ENCODE results near the gene P2RX3. TPM values are rescaled to one million over a fixed set of nuclear protein-coding genes. Genes with fewer than 3 reads are reported as not detected.

P2RX3 gene
- total RNA-seq, 1 donor, result not detected

DNA sequence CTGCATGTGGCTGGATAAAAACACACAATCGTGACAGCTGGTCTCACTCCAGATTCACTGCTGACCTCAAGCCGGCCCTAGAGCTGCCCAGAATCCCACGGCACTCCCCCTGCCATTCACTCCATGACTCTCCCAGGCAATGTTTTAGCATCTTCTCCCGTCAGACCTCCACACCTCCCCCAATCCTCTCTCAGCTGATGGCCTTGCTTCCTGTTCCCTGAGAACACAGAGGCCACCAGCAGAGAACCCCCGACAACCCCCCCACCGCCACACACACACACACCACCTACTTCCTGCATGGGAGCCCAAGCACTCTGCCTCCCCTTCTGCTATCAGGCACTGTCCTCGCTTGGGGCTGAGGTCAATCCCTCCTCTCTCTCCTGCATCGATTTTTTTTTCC lies 22.7 kb upstream of the P2RX3 start:
- no peaks in the 10 kb centered on the region for H3K27me3 ChIP-seq (ENCODE audit: insufficient read depth, low read length)
- no peaks in the 10 kb centered on the region for H3K9me3 ChIP-seq (ENCODE audit: low read depth, low read length)
- peaks cover 16% of the 10 kb centered on the region for H3K4me1 ChIP-seq (ENCODE audit: insufficient read depth, low read length)
- H3K4me3 ChIP-seq (ENCODE audit: low read length), result no peak overlapping the region

DNA sequence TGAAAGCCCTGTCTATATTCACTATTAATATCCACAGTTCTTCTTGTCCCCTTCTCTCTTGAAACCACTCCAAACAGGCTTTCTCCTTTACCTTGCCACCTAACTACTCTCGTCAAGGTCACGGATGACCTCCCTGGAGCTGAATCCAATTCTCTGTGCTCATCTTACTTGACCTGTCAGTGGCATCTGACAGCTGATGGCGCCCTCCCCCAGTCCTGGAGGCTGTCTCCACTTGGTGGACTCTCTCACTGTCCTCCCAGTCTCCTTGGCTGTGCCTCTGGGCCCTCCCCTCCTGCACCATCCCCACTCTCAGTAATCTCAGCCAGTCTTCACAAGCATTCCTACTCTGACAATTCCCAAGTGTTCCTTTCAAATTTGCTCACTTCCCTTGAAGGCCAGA lies 22.1 kb upstream of the P2RX3 start:
- H3K4me3 ChIP-seq (ENCODE audit: low read length), result no peak overlapping the region
- H3K4me1 ChIP-seq (ENCODE audit: insufficient read depth, low read length), result peaks cover 12% of the 10 kb centered on the region
- no peaks in the 10 kb centered on the region for H3K27me3 ChIP-seq (ENCODE audit: insufficient read depth, low read length)
- no peaks in the 10 kb centered on the region for H3K9me3 ChIP-seq (ENCODE audit: low read depth, low read length)

GRCh38 chr11:57318178-57318577 lies 20.0 kb upstream of the P2RX3 start:
- H3K4me1 ChIP-seq (ENCODE audit: insufficient read depth, low read length), result no peaks in the 10 kb centered on the region

GRCh38 chr11:57320067-57320718 lies 18.0 kb upstream of the P2RX3 start:
- H3K9me3 ChIP-seq (ENCODE audit: low read depth, low read length), result no peaks in the 10 kb centered on the region
- H3K4me3 ChIP-seq (ENCODE audit: low read length), result no peak overlapping the region
- no peaks in the 10 kb centered on the region for H3K27me3 ChIP-seq (ENCODE audit: insufficient read depth, low read length)
- peaks cover 7% of the 10 kb centered on the region for H3K4me1 ChIP-seq (ENCODE audit: insufficient read depth, low read length)

More at GRCh38 chr11:57318178-57318577, 20.0 kb upstream of the P2RX3 start:
- Histone ChIP-seq H3K27me3 (ENCODE audit: insufficient read depth, low read length) (no peaks in the 10 kb centered on the region), H3K9me3 (ENCODE audit: low read depth, low read length) (no peaks in the 10 kb centered on the region), H3K4me3 (ENCODE audit: low read length) (no peak overlapping the region)

DNA sequence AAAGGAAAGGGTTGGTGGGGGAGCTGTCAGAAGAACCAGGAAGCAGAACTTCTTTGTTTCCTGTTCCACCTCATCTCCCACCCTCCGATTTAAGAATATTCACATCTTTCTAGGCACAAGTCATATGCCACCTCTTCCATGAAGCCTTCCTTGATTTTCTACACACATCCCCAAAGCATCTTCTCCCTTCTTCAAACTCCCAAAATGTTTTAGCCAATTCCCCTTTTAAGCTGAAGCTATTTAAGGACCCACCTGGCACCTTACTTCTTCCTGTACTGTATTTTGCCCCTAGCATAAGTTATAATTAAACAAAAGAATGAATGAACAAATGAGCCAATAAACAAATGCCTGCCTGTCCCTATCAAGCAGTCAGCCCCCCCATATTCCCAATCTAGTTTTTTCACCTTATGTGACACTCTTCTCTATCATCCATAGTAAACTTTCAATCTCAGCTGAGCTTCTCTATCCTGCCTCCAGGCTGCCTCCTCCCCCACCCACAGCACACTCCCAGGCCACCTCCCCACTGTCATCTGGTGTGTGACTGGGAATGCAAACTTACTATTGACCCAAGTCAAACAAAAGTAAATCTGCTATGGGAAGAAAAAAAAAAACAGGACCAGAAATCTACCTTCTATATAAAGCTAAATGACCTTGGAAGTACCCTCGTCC lies 17.3 kb upstream of the P2RX3 start:
- Histone ChIP-seq H3K27me3 (ENCODE audit: insufficient read depth, low read length) (no peaks in the 10 kb centered on the region), H3K4me3 (ENCODE audit: low read length) (no peak overlapping the region), H3K9me3 (ENCODE audit: low read depth, low read length) (no peaks in the 10 kb centered on the region), H3K4me1 (ENCODE audit: insufficient read depth, low read length) (peaks cover 13% of the 10 kb centered on the region)

- H3K4me1 ChIP-seq (ENCODE audit: insufficient read depth, low read length), result peaks cover 18% of the 10 kb centered on the region
- no peaks in the 10 kb centered on the region for H3K27me3 ChIP-seq (ENCODE audit: insufficient read depth, low read length)
- no peak overlapping the region for H3K4me3 ChIP-seq (ENCODE audit: low read length)
- no peaks in the 10 kb centered on the region for H3K9me3 ChIP-seq (ENCODE audit: low read depth, low read length)
Measured at GRCh38 chr11:57321388-57322255, 16.5 kb upstream of the P2RX3 start.

- no peaks in the 10 kb centered on the region for H3K27me3 ChIP-seq (ENCODE audit: insufficient read depth, low read length)
- peaks cover 18% of the 10 kb centered on the region for H3K4me1 ChIP-seq (ENCODE audit: insufficient read depth, low read length)
- no peak overlapping the region for H3K4me3 ChIP-seq (ENCODE audit: low read length)
- H3K9me3 ChIP-seq (ENCODE audit: low read depth, low read length), result no peaks in the 10 kb centered on the region
Measured at GRCh38 chr11:57322256-57323166, 15.6 kb upstream of the P2RX3 start.

- no peak overlapping the region for H3K4me3 ChIP-seq (ENCODE audit: low read length)
- peaks cover 18% of the 10 kb centered on the region for H3K4me1 ChIP-seq (ENCODE audit: insufficient read depth, low read length)
- no peaks in the 10 kb centered on the region for H3K27me3 ChIP-seq (ENCODE audit: insufficient read depth, low read length)
- no peaks in the 10 kb centered on the region for H3K9me3 ChIP-seq (ENCODE audit: low read depth, low read length)
Measured at GRCh38 chr11:57323167-57323854, 14.8 kb upstream of the P2RX3 start.

- Histone ChIP-seq H3K4me1 (ENCODE audit: insufficient read depth, low read length) (peaks cover 18% of the 10 kb centered on the region), H3K4me3 (ENCODE audit: low read length) (no peak overlapping the region), H3K27me3 (ENCODE audit: insufficient read depth, low read length) (no peaks in the 10 kb centered on the region), H3K9me3 (ENCODE audit: low read depth, low read length) (no peaks in the 10 kb centered on the region)
Measured at GRCh38 chr11:57323855-57324153, 14.3 kb upstream of the P2RX3 start.

GRCh38 chr11:57324154-57324885 lies 13.8 kb upstream of the P2RX3 start:
- Histone ChIP-seq H3K4me1 (ENCODE audit: insufficient read depth, low read length) (peaks cover 18% of the 10 kb centered on the region), H3K4me3 (ENCODE audit: low read length) (peak overlapping the region; percentile 69), H3K27me3 (ENCODE audit: insufficient read depth, low read length) (no peaks in the 10 kb centered on the region), H3K9me3 (ENCODE audit: low read depth, low read length) (no peaks in the 10 kb centered on the region)

- H3K9me3 ChIP-seq (ENCODE audit: low read depth, low read length), result no peaks in the 10 kb centered on the region
- H3K4me3 ChIP-seq (ENCODE audit: low read length), result peak within 1 kb of the TSS; percentile 69
- H3K4me1 ChIP-seq (ENCODE audit: insufficient read depth, low read length), result peaks cover 18% of the 10 kb centered on the region
- H3K27me3 ChIP-seq (ENCODE audit: insufficient read depth, low read length), result no peaks in the 10 kb centered on the region
Measured at GRCh38 chr11:57324886-57325734, 13.0 kb upstream of the P2RX3 start, which contains the start of gene TNKS1BP1. TNKS1BP1 (minus strand) TSS chr11:57324952; CDS start chr11:57321885, 3,067 bp downstream.

GRCh38 chr11:57325735-57326048 lies 12.5 kb upstream of the P2RX3 start:
- Histone ChIP-seq H3K9me3 (ENCODE audit: low read depth, low read length) (no peaks in the 10 kb centered on the region), H3K4me1 (ENCODE audit: insufficient read depth, low read length) (peaks cover 18% of the 10 kb centered on the region), H3K27me3 (ENCODE audit: insufficient read depth, low read length) (no peaks in the 10 kb centered on the region), H3K4me3 (ENCODE audit: low read length) (peak overlapping the region; percentile 69)

DNA sequence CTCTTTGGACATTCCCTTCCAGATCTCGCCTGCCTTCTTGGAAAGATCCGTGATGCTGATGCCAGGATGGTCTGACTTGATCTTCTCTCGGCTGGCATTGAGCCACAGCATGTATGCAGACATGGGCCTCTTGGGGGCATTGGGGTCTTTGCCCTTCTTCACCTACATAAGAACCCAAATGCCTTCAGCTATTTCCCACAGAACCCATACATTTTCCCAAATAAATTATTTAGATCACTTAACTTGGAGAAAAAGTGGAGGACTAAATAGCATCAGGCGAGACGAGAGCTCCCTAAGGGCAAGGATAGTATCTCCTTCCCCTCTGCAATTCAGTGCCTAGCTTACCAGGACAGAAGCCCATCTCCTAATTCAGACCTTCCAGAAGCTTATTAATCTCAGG lies 10.4 kb upstream of the P2RX3 start:
- no peak overlapping the region for H3K4me3 ChIP-seq (ENCODE audit: low read length)
- no peaks in the 10 kb centered on the region for H3K27me3 ChIP-seq (ENCODE audit: insufficient read depth, low read length)

More for the DNA sequence above, 10.4 kb upstream of the P2RX3 start:
- Histone ChIP-seq H3K4me1 (ENCODE audit: insufficient read depth, low read length) (peaks cover 18% of the 10 kb centered on the region), H3K9me3 (ENCODE audit: low read depth, low read length) (no peaks in the 10 kb centered on the region)

All from mononuclear cell (primary cell).